Subcutaneous adipose tissue (tissue), 4 donors: ENCODE measurements around the gene VPS13C. TPM values are rescaled to one million over a fixed set of nuclear protein-coding genes. Genes with fewer than 3 reads are reported as not detected.

Experiments used
- total RNA-seq, 4 donors: library from RNA; depleted of rRNA; stranded (reverse); fragments of >200 nt; gene quantifications; one replicate each; pipeline ENCODE4 v1.1.0, GENCODE V29; 2016
- TF ChIP-seq, protein P1 (sequence below): fragments of 450-650 bp; IDR thresholded peaks from one replicate; pipeline ENCODE4 v1.5.1; 2016; ENCODE audit warnings: low read depth, mild to moderate bottlenecking, control low read depth, antibody characterized with exemption, moderate library complexity

The VPS13C gene
- total RNA-seq, 4 donors from 2014 or later = 113 to 141 (median 139) TPM

DNA sequence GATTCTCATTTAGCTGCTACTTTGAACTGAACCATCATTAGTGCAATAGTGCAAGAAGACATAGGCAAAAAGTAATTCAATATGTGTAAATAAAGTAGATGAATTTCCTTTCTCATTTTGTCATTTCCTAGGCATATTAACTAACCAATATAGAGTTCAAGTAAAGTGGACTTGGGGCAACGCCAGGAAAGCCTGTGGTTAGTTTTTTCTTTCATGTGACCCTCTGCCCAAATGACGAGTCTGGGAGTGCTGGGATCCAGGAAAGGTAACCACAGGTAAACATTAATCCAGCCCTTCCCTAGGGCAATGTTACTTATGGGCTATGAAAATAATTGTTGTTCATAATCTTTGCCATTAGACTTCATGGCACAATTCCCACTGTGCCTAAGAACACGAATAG, 181.0 kb downstream of the VPS13C start:
- TF ChIP-seq, protein P1, sequence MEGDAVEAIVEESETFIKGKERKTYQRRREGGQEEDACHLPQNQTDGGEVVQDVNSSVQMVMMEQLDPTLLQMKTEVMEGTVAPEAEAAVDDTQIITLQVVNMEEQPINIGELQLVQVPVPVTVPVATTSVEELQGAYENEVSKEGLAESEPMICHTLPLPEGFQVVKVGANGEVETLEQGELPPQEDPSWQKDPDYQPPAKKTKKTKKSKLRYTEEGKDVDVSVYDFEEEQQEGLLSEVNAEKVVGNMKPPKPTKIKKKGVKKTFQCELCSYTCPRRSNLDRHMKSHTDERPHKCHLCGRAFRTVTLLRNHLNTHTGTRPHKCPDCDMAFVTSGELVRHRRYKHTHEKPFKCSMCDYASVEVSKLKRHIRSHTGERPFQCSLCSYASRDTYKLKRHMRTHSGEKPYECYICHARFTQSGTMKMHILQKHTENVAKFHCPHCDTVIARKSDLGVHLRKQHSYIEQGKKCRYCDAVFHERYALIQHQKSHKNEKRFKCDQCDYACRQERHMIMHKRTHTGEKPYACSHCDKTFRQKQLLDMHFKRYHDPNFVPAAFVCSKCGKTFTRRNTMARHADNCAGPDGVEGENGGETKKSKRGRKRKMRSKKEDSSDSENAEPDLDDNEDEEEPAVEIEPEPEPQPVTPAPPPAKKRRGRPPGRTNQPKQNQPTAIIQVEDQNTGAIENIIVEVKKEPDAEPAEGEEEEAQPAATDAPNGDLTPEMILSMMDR = no peak

DNA sequence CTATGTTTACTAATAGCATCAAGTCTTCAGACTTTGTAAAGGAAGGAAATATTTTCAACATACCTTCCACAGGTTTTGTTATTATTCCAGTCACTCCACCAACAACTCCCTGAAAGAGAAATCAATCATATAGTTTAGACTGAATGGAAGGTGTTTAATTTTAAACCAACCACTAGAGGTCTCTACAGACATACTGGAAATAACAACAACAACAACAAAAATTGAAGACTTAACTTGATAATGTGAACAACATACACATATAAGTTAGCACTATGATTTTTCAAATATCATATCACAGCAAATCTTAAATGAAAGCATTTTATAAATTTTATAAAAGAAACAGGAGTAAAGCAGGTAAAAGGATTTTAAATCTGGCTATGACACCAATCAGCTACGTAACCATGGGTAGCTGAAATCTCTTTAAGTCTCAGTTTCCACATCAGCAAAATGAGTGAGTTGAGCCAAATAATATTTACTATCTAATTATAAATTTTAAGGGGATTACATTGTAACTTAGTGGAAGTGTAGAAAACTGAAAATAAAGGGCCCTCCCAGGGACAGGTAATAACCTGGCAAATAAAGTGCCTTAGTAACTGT, 188.2 kb downstream of the VPS13C start:
- TF ChIP-seq, protein P1 = no peak

DNA sequence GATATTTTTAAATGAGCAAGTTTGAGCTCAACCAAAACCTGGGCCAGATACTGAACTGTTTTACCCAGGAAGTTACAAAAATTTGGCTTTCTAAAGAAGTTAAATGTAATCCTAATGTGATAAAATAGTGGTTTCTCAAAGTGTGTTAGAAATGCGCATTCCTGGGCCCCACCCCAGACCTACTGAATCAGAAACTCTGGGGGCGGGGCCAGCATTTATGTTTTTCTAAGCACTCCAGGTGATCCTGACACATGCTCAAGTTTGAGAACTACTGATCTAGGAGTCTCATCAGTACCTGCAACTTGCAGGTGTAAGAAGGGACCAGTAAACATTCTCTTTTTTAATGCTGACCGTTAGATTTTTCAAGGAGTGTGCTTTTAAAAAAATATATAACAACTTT, 190.6 kb downstream of the VPS13C start:
- TF ChIP-seq, protein P1 = no peak

DNA sequence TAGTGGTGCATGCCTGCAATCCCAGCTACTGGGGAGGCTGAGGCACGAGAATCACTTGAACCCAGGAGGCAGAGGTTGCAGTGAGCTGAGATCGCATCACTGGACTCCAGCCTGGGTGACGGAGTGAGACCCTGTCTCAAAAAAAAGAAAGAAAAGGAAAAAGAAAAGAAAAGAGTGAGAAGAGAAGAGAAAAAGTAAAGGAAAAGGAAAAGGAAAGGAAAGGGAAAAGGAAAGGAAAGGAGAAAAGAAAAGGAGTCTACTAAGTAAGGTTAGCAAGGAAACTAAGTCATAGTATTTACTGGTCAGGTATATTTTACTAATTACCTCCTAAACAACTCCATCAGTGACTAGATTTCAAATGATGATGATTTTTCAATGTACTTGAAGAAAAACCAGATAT, 198.3 kb downstream of the VPS13C start:
- TF ChIP-seq, protein P1 = no peak

DNA sequence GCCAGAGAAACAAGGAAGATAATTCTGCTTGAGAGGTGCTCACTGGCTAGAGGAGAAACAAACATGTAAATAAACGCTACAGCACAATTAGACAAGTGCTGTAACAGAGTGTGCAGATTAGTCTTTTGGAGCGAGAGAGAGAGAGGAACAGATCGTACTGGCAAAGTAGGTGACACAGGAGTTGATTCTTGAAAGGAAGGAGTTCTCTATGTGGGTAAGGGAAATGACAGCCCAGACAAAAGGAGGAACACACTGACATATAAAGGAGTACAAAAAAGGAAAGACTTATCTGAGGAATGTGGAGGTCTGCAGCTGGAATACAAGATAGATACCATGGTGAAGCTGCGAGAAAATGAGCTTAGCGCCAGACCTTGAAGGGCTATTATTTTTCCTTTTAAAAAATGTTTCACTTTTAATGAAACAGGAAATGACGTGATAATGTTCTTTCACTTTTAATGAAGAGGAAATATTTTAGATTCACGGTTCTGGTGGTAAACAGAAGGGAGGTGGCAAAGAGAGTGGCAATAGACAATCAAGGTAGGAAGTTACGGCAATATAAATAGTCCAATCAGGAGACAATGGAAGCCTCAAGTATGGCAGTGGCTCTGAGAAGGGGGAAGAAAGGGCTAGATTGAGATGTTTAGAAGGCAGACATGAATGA, 202.9 kb downstream of the VPS13C start:
- TF ChIP-seq, protein P1 = no peak

DNA sequence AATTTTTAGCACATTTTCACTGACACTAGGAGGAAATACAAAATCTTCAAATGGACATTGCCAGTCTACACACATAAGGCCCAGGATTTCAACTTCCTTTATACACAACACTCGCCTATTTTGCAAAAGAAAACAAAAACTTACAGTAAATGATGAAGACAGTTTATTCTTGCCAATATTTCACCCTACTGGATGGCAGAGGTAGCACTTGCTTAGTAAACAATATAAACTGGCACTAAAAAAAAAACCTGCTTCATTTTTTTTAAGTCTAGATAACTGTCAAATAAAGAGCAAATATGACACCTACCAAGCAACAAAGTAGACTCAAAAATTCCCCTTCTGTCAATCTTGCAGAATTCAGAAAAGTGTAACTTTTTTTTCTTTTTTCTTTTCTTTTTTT, 204.0 kb downstream of the VPS13C start:
- TF ChIP-seq, protein P1 = no peak

DNA sequence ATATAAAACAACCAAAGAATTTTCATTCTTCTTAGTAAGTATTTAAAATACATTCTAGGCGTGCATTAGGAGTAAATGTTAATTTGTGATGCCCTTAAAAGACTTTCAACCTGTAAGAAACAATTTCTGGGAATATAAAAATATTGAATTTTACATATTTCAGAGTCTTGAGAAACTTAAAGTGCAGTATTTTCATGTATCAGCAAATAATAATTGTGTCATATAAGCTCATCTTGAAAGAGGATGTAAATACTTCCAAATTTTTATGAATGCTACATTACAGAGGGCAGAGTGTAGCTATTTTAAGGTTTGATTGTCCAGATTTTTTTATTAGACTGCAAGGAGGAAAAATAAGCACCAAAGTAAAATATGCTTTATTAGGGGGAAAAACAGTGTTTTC, 207.1 kb downstream of the VPS13C start:
- TF ChIP-seq, protein P1 = no peak
